Measurements from ENCODE around the gene ACOT13. TPM values are rescaled to one million over a fixed set of nuclear protein-coding genes. Genes with fewer than 3 reads are reported as not detected.
"Not testable (repeated sequence)": the region's sequence is repeated elsewhere in the genome, so short reads cannot be mapped to it uniquely, and the experiment has no call there.

ACOT13 gene
- total RNA-seq, 1 experiment from 2014 or later: 33.5 TPM

GRCh38 chr6:24667378-24667803, 514 bp downstream of the ACOT13 start:
- Histone ChIP-seq H3K4me2 (ENCODE audit: low read length) (peak overlapping the region; percentile 84), H4K20me1 (ENCODE audit: insufficient read depth) (no peaks in the 10 kb centered on the region), H3K27ac (ENCODE audit: low read depth, low read length) (peak overlapping the region; percentile 77), H3K4me1 (ENCODE audit: control insufficient read depth in 1 of 2, insufficient read depth in 2 of 2, low read length in 2 of 2) (peaks cover 7 to 16% of the 10 kb centered on the region in 2 experiments; a peak in 3 of 4 replicates), H3K9ac (ENCODE audit: low read length) (peak overlapping the region; percentile 88), H3K36me3 (ENCODE audit: control insufficient read depth in 1 of 2, insufficient read depth in 2 of 2, low read length in 2 of 2) (peaks cover 9 to 11% of the 10 kb centered on the region in 2 experiments; a peak in 2 of 4 replicates), H2AFZ (ENCODE audit: low read depth, low read length, poor library complexity, severe bottlenecking) (peak overlapping the region; percentile 92), H3K9me3 (ENCODE audit: control insufficient read depth in 1 of 2, insufficient read depth in 1 of 2, low read depth in 1 of 2, low read length in 2 of 2) (peaks cover 0 to 2% of the 10 kb centered on the region in 2 experiments; a peak in 1 of 4 replicates), H3K9me2 (ENCODE audit: insufficient read depth) (no peaks in the 10 kb centered on the region), H3K4me3 (replicated peaks in 1 of 2; ENCODE audit: low read depth in 1 of 2, low read length in 2 of 2) (peak overlapping the region; percentile 91 to 97), H3K79me2 (ENCODE audit: insufficient read depth, low read length) (peaks cover 37% of the 10 kb centered on the region), H3K27me3 (ENCODE audit: insufficient read depth, low read length) (no peaks in the 10 kb centered on the region)
- ChIA-PET POLR2A (no interaction called here), CTCF (interaction anchor here (0.9 to 2.1 kb wide), 2 partner anchors 81 to 86 kb away, joined by 3 to 13 read pairs; no protein-coding TSS in a partner anchor), RAD21 (ENCODE audit: low non-redundant PET in 1 of 2, low total read pairs in 2 of 2, uncharacterized antibody in 2 of 2, unreplicated experiment in 2 of 2) (no interaction called here)
- intact Hi-C loops (cut with micrococcal nuclease): no loop called here
- ATAC-seq: no peak
- BruUV-seq (replicated peaks): TSS peak; percentile 81
- DNase-seq (ENCODE audit: low read depth, low spot score): no peak
- TF ChIP-seq SRF (IDR thresholded peaks at IDR 0.05; ENCODE audit: low read depth): 0 out of 2 replicates have a peak, but pooled peaks have one; percentile 2
- 0 out of 2 replicates have a peak, but pooled peaks have one; percentile 3 for TF ChIP-seq JUND (IDR thresholded peaks at IDR 0.05)
- TF ChIP-seq POLR2A (IDR thresholded peaks at IDR 0.05; ENCODE audit: borderline replicate concordance, extremely low read depth, insufficient read depth, insufficient read length): no peak

GRCh38 chr6:24668066-24668996, 1.5 kb downstream of the ACOT13 start:
- H3K4me3 ChIP-seq (replicated peaks in 1 of 2; ENCODE audit: low read depth in 1 of 2, low read length in 2 of 2): peak overlapping the region; percentile 91 to 97

More at GRCh38 chr6:24668066-24668996, 1.5 kb downstream of the ACOT13 start:
- POLR2A ChIA-PET; H3K9me2 ChIP-seq (ENCODE audit: insufficient read depth); DNase-seq (ENCODE audit: low read depth, low spot score); BruUV-seq (replicated peaks); intact Hi-C loops (cut with micrococcal nuclease); H4K20me1 ChIP-seq (ENCODE audit: insufficient read depth); H2AFZ ChIP-seq (ENCODE audit: low read depth, low read length, poor library complexity, severe bottlenecking); H3K27ac ChIP-seq (ENCODE audit: low read depth, low read length); H3K36me3 ChIP-seq (ENCODE audit: control insufficient read depth in 1 of 2, insufficient read depth in 2 of 2, low read length in 2 of 2); RAD21 ChIA-PET (ENCODE audit: low non-redundant PET in 1 of 2, low total read pairs in 2 of 2, uncharacterized antibody in 2 of 2, unreplicated experiment in 2 of 2); ATAC-seq; H3K27me3 ChIP-seq (ENCODE audit: insufficient read depth, low read length): not testable (repeated sequence)
- Histone ChIP-seq H3K9me3 (ENCODE audit: control insufficient read depth in 1 of 2, insufficient read depth in 1 of 2, low read depth in 1 of 2, low read length in 2 of 2) (peaks cover 5 to 10% of the 10 kb centered on the region in 2 experiments; a peak in 2 of 4 replicates), H3K9ac (ENCODE audit: low read length) (peak overlapping the region; percentile 88; the same call in 1 of the 2 replicates), H3K4me1 (ENCODE audit: control insufficient read depth in 1 of 2, insufficient read depth in 2 of 2, low read length in 2 of 2) (peaks cover 7 to 16% of the 10 kb centered on the region in 2 experiments; a peak in 3 of 4 replicates), H3K79me2 (ENCODE audit: insufficient read depth, low read length) (peaks cover 37% of the 10 kb centered on the region), H3K4me2 (ENCODE audit: low read length) (peak overlapping the region; percentile 84)
- CTCF ChIA-PET: interaction anchor here (2.1 kb wide), 1 partner anchor 87 kb away, joined by 13 read pairs; no protein-coding TSS in a partner anchor
